HEK293 (cell line): ENCODE measurements around the gene OBSCN.

ENCODE experiments used
- CTCF ChIA-PET: fragments of 350-600 bp; formaldehyde crosslinking; extraction: SDS; loops from one replicate; lab custom pipeline; 2021; ENCODE audit warnings: antibody characterized with exemption; lab: Yijun Ruan, JAX
- POLR2A ChIA-PET: fragments of 300-600 bp; formaldehyde crosslinking; extraction: SDS; loops from one replicate; lab custom pipeline; 2020; ENCODE audit warnings: antibody characterized with exemption, inconsistent platforms; lab: Yijun Ruan, JAX
- H3K27ac ChIP-seq: fragments of 200-500 bp; sonication (Bioruptor generic); 2 replicates; pipeline ENCODE4 v1.5.1; 2014; ENCODE audit warnings: low read depth, low read length, control low read depth, inconsistent platforms; ENCODE audit errors: extremely low read depth
- H3K36me3 ChIP-seq, 2 experiments: fragments of 200-500 bp in 1 of 2; sonication (Bioruptor generic) in 1 of 2; 1 replicate in 1 of 2; 2 replicates in 1 of 2; pipeline ENCODE4 v1.5.1; 2014 to 2017; ENCODE audit warnings: inconsistent platforms in 2 of 2, low read length in 2 of 2; ENCODE audit not compliant: control insufficient read depth in 2 of 2, insufficient read depth in 1 of 2
- H3K4me1 ChIP-seq: fragments of 200-500 bp; sonication (Bioruptor generic); 2 replicates; pipeline ENCODE4 v1.5.1; 2014; ENCODE audit warnings: mild to moderate bottlenecking, low read length, inconsistent platforms; ENCODE audit not compliant: control insufficient read depth, insufficient read depth
- H3K4me3 ChIP-seq: 2 replicates; pipeline ENCODE4 v1.5.1; 2011; ENCODE audit warnings: low read depth, mild to moderate bottlenecking, control low read depth, low read length, moderate library complexity
- H3K9me3 ChIP-seq: fragments of 200-500 bp; sonication (Bioruptor generic); 2 replicates; pipeline ENCODE4 v1.5.1; 2014; ENCODE audit warnings: low read depth, low read length, inconsistent platforms; ENCODE audit not compliant: control insufficient read depth, insufficient read depth
- BCL11A ChIP-seq: fragments of 450-650 bp; formaldehyde crosslinking; IDR thresholded peaks from 2 replicates; pipeline ENCODE4 v1.5.1; 2016; ENCODE audit warnings: low read depth, missing biosample characterization, missing genetic modification characterization
- GLIS2 ChIP-seq: fragments of 450-650 bp; formaldehyde crosslinking; IDR thresholded peaks from 2 replicates; pipeline ENCODE4 v1.5.1; 2016; ENCODE audit warnings: missing biosample characterization, missing genetic modification characterization
- MYNN ChIP-seq: fragments of 450-650 bp; formaldehyde crosslinking; IDR thresholded peaks from 2 replicates; pipeline ENCODE4 v1.5.1; 2016; ENCODE audit warnings: missing biosample characterization, missing genetic modification characterization, borderline replicate concordance
- ZBTB20 ChIP-seq: fragments of 450-650 bp; formaldehyde crosslinking; IDR thresholded peaks from 2 replicates; pipeline ENCODE4 v1.5.1; 2016; ENCODE audit warnings: missing biosample characterization, missing genetic modification characterization
- ZBTB8A ChIP-seq: fragments of 450-650 bp; formaldehyde crosslinking; IDR thresholded peaks from 2 replicates; pipeline ENCODE4 v1.5.1; 2016; ENCODE audit warnings: missing biosample characterization, missing genetic modification characterization
- ZNF133 ChIP-seq: fragments of 450-650 bp; formaldehyde crosslinking; IDR thresholded peaks from 2 replicates; pipeline ENCODE4 v1.5.1; 2016; ENCODE audit warnings: missing biosample characterization, missing genetic modification characterization
- ZNF629 ChIP-seq: fragments of 450-650 bp; formaldehyde crosslinking; IDR thresholded peaks from 2 replicates; pipeline ENCODE4 v1.5.1; 2017; ENCODE audit warnings: missing biosample characterization, missing genetic modification characterization
- TF ChIP-seq, protein P1 (sequence below): fragments of 450-650 bp; formaldehyde crosslinking; IDR thresholded peaks from 2 replicates; pipeline ENCODE4 v1.5.1; 2016; ENCODE audit warnings: missing biosample characterization, missing genetic modification characterization
- TF ChIP-seq, protein P2 (sequence below): fragments of 450-650 bp; formaldehyde crosslinking; IDR thresholded peaks from 2 replicates; pipeline ENCODE4 v1.5.1; 2017; ENCODE audit warnings: missing biosample characterization, mild to moderate bottlenecking, missing genetic modification characterization, moderate library complexity

Gene OBSCN

DNA sequence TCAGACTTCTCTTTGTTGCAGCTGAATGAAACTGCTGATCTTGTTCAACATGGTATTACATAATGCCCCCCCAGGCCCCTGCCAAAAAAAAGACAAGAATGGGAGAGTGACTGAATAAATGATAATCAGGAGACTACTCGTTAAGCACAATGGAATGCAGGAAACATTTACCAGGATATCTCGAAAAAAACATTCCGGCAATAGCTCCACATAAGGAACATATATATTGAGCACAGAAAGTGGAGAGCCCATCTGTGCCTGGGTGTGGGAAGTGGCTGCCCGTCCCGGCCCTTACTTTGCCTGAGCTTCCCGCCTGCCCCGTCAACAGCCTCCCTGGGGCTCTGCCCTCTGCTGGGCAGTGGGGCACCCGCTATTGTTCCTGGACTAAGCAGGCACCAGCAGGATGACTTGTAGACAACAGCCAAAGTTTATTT lies 185.4 kb downstream of the OBSCN start (continued):
- TF ChIP-seq ZBTB8A (tag by site-specific recombination) = peak; percentile 50

DNA sequence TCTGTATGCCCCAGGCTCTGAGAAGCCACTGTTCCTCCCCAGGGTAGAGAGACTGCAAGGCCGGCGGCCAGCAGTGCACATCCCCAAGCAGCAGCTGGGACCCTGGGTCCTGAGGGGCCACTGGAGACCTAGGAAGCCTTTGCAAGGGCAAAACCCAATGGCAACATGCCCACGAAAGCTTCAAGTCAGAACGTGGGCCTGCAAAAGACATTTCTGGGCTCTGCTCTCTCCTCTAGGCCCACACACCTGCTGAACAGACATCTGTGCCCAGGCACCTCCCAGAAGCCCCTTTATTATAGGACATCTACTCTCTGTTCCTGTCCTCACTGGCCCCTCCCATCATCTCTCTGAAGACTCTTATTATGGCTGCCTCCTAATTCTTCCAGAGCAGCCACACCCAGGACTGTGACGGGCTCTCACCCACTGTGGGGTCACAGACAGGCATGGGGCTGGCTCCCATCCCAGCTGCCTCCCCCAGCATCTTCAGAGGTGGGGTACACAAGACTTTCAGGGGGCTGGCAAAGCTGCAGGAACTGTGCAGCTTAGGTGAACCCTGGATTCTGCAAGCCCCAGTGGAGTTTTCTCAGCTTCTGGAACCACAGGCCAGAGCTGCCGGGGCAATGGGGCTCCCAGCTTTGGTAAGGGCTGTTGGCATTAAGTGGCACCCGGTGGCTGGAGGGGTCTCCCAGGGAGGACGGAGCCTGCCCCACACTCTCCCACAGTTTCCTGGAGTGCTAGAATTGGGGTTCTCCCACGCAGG lies 186.1 kb downstream of the OBSCN start:
- Histone ChIP-seq H3K4me3 (no peak overlapping the region), H3K4me1 (no peaks in the 10 kb centered on the region; the same call in 1 of the 2 replicates)
- TF ChIP-seq ZNF629 (tag by site-specific recombination) = no peak
- TF ChIP-seq MYNN = peak; percentile 82
- TF ChIP-seq, all 188 proteins: peak for 1
- Histone ChIP-seq H3K27ac (no peak overlapping the region), H3K36me3 (peaks cover 25 to 51% of the 10 kb centered on the region in 2 experiments; a peak in 2 of 3 replicates), H3K9me3 (no peaks in the 10 kb centered on the region)
- ChIA-PET POLR2A (interaction anchor here (1.0 to 2.1 kb wide), 4 partner anchors 11 to 64 kb away, joined by 5 to 12 read pairs (median 8); partner anchors contain the start of gene TRIM11), CTCF (interaction anchor here (0.6 to 1.9 kb wide), 8 partner anchors 9 to 263 kb away, joined by 3 to 7 read pairs (median 5); a partner anchor contains a TSS)

DNA sequence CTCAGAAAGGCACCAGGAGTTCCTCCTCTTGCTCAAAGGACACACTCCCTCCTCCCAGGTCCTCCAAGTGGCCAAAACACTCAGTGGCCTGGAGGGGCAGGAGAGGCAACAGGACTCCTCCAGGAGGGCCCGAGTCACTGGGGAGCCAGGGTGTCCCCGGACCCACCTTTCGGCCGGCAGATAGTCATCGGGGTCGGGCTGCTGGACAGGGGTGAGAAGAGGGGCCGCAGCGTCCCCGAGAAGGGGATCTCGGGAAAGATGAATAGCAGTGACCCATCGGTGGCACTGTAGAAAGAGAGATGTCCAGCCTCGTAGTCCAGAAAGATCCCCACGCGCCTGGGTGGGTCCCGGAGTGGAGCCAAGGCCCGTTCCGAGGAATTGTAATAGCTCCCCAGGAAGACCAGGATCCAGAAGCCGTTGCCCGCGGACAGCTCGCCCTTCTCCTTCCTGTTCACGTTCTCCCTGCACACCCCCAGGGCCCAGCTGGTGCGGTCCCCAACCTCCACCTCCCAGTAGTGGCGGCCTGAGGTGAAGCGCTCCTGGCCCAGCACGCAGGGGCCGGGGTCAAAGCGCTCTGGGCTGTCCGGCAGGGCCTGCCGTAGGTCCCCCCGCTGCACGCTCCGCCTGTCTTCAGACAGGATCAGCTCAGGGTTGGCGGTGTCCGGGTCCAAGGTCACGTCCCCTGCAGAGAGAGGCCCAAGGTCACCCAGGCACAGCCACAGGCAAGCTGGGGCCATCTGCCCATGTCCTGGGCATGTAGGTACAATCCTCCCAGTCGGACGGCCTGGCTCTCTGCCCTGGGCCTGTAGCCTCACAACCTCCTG lies 186.9 kb downstream of the OBSCN start:
- TF ChIP-seq ZNF133 (tag by site-specific recombination) (no peak), BCL11A (tag by site-specific recombination) (peak; percentile 33; the same call in 1 of the 2 replicates)
- TF ChIP-seq, all 188 proteins: peak for 1
- POLR2A ChIA-PET = interaction anchor here (0.7 to 1.0 kb wide), 3 partner anchors 9 to 423 kb away, joined by 3 to 5 read pairs (median 3); partner anchors contain the start of gene TRIM11
- Histone ChIP-seq H3K4me1 (no peaks in the 10 kb centered on the region; the same call in 1 of the 2 replicates), H3K4me3 (no peak overlapping the region), H3K36me3 (peaks cover 25 to 58% of the 10 kb centered on the region in 2 experiments; a peak in 2 of 3 replicates), H3K27ac (no peak overlapping the region), H3K9me3 (no peaks in the 10 kb centered on the region)
- CTCF ChIA-PET = interaction anchor here (0.6 kb wide), 1 partner anchor 63 kb away, joined by 3 read pairs; a partner anchor contains a TSS

DNA sequence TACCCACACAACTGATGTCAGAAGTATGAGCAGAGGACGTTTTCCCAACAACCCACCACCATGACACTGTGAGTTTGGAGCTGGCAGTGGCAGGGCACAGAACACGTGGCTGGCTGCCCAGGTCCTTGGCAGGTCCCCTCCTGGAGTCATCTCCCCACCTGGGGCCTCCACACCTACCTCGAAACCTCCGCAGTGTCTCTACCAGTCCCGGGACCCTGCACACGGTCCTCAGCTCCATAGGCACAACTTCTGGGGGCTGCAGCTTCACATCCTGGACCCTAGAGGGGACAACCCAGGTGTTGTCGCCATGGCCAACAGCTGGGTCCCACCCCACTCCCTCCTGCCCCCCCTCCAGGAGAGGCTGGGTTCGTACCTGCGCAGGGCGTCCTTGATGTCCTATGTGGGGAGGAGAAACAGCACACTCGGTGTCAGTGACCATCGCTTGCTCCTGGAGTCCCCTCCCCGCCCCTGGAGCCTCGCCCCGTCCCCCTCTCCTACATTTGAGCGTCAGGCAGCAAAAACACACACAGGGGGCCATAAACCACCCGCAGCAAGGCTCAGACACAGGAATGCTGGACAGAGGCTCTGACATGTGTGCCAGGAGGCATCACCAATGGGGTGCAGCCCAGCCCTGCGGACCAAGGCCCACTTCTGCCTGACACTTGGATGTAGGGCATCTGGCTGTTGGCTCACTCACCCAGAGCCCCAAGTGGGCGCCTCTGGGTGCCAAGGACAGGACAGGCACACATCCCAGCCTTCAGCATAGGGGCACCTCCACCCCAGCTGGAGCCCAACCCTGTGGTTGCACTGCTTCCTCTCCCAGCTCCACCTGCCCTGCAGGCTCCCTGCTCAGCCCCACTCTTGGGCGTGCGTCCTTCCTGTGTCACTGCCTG lies 189.2 kb downstream of the OBSCN start:
- Histone ChIP-seq H3K9me3 (no peaks in the 10 kb centered on the region), H3K36me3 (peaks cover 25 to 80% of the 10 kb centered on the region in 2 experiments; a peak in 2 of 3 replicates), H3K4me3 (no peak overlapping the region), H3K27ac (no peak overlapping the region), H3K4me1 (no peaks in the 10 kb centered on the region; the same call in 1 of the 2 replicates)
- POLR2A ChIA-PET = interaction anchor here (1.0 kb wide), 1 partner anchor 9 kb away, joined by 4 read pairs; the partner anchor contains the start of gene TRIM11
- TF ChIP-seq, protein P1, sequence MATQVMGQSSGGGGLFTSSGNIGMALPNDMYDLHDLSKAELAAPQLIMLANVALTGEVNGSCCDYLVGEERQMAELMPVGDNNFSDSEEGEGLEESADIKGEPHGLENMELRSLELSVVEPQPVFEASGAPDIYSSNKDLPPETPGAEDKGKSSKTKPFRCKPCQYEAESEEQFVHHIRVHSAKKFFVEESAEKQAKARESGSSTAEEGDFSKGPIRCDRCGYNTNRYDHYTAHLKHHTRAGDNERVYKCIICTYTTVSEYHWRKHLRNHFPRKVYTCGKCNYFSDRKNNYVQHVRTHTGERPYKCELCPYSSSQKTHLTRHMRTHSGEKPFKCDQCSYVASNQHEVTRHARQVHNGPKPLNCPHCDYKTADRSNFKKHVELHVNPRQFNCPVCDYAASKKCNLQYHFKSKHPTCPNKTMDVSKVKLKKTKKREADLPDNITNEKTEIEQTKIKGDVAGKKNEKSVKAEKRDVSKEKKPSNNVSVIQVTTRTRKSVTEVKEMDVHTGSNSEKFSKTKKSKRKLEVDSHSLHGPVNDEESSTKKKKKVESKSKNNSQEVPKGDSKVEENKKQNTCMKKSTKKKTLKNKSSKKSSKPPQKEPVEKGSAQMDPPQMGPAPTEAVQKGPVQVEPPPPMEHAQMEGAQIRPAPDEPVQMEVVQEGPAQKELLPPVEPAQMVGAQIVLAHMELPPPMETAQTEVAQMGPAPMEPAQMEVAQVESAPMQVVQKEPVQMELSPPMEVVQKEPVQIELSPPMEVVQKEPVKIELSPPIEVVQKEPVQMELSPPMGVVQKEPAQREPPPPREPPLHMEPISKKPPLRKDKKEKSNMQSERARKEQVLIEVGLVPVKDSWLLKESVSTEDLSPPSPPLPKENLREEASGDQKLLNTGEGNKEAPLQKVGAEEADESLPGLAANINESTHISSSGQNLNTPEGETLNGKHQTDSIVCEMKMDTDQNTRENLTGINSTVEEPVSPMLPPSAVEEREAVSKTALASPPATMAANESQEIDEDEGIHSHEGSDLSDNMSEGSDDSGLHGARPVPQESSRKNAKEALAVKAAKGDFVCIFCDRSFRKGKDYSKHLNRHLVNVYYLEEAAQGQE (tag by site-specific recombination) = 0 out of 2 replicates have a peak, but pooled peaks have one; percentile 24
- TF ChIP-seq ZBTB20 (tag by site-specific recombination) (no peak), GLIS2 (0 out of 2 replicates have a peak, but pooled peaks have one; percentile 17), BCL11A (tag by site-specific recombination) (no peak)
- TF ChIP-seq, protein P2, sequence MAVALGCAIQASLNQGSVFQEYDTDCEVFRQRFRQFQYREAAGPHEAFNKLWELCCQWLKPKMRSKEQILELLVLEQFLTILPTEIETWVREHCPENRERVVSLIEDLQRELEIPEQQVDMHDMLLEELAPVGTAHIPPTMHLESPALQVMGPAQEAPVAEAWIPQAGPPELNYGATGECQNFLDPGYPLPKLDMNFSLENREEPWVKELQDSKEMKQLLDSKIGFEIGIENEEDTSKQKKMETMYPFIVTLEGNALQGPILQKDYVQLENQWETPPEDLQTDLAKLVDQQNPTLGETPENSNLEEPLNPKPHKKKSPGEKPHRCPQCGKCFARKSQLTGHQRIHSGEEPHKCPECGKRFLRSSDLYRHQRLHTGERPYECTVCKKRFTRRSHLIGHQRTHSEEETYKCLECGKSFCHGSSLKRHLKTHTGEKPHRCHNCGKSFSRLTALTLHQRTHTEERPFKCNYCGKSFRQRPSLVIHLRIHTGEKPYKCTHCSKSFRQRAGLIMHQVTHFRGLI (tag by site-specific recombination) = peak; percentile 23; the same call in 1 of the 2 replicates
- CTCF ChIA-PET = interaction anchor here (0.6 kb wide), 1 partner anchor 79 kb away, joined by 3 read pairs; no protein-coding TSS in a partner anchor
